Endodermal cell (in vitro differentiated cells): ENCODE data around the gene SYCE3. TPM values are rescaled to one million over a fixed set of nuclear protein-coding genes. Genes with fewer than 3 reads are reported as not detected.

Source experiments
- DNase-seq: peaks from one replicate; pipeline ENCODE4 v3.0.0-alpha.2; 2017
- H3K27ac ChIP-seq: 2 replicates; pipeline ENCODE4 v1.5.1; 2013; ENCODE audit warnings: mild to moderate bottlenecking, low read depth, low read length, moderate library complexity
- H3K27me3 ChIP-seq: 2 replicates; pipeline ENCODE4 v1.6.1; 2013; ENCODE audit warnings: mild to moderate bottlenecking, low read length, moderate library complexity; ENCODE audit not compliant: insufficient read depth, control insufficient read depth, poor library complexity, severe bottlenecking
- H3K36me3 ChIP-seq: 2 replicates; pipeline ENCODE4 v1.7.0; 2013; ENCODE audit warnings: mild to moderate bottlenecking, low read length, moderate library complexity; ENCODE audit not compliant: control insufficient read depth, insufficient read depth
- H3K4me1 ChIP-seq: one replicate; pipeline ENCODE4 v1.7.0; 2013; ENCODE audit warnings: low read length; ENCODE audit not compliant: control insufficient read depth, insufficient read depth
- H3K4me3 ChIP-seq: 2 replicates; pipeline ENCODE4 v1.5.1; 2013; ENCODE audit warnings: mild to moderate bottlenecking, low read length, moderate library complexity
- H3K9ac ChIP-seq: 2 replicates; pipeline ENCODE4 v1.6.1; 2013; ENCODE audit warnings: mild to moderate bottlenecking, low read length, moderate library complexity; ENCODE audit not compliant: poor library complexity, severe bottlenecking; ENCODE audit errors: extremely low read depth
- H3K9me3 ChIP-seq: 2 replicates; pipeline ENCODE4 v1.6.1; 2013; ENCODE audit warnings: mild to moderate bottlenecking, low read length, moderate library complexity; ENCODE audit not compliant: control insufficient read depth
- H3K27ac Mint-ChIP-seq: 2 replicates; pipeline ENCODE4 v1.8.0; 2020; ENCODE audit warnings: mixed read lengths
- H3K27me3 Mint-ChIP-seq: 2 replicates; pipeline ENCODE4 v1.8.0; 2021; ENCODE audit warnings: mild to moderate bottlenecking, mixed read lengths; ENCODE audit not compliant: insufficient read depth
- H3K36me3 Mint-ChIP-seq: 2 replicates; pipeline ENCODE4 v1.8.0; 2020; ENCODE audit warnings: low read depth, mixed read lengths
- H3K4me1 Mint-ChIP-seq: 2 replicates; pipeline ENCODE4 v1.8.0; 2020; ENCODE audit warnings: mixed read lengths
- H3K4me3 Mint-ChIP-seq: 2 replicates; pipeline ENCODE4 v1.8.0; 2020; ENCODE audit warnings: mild to moderate bottlenecking, moderate library complexity, mixed read lengths
- H3K9me3 Mint-ChIP-seq: 2 replicates; pipeline ENCODE4 v1.8.0; 2020; ENCODE audit warnings: mild to moderate bottlenecking, mixed read lengths
- CTCF ChIP-seq: fragments of 200-600 bp; sonication (generic); conservative IDR thresholded peaks from 2 replicates; pipeline ENCODE4 v1.5.0; 2021; ENCODE audit warnings: antibody characterized with exemption, mild to moderate bottlenecking
- WGBS, 2 experiments: methylation state at CpG; one replicate each; pipeline versions ENCODE4 v1.1.5 to v1.1.7; 2013; ENCODE audit warnings: missing lambda C conversion rate in 2 of 2, mixed read lengths in 1 of 2; ENCODE audit not compliant: insufficient coverage in 1 of 2, insufficient read length in 1 of 2; 5-methylcytosine and 5-hydroxymethylcytosine counted together
- total RNA-seq, 2 donors: library from RNA; stranded (reverse); fragmentation: NEBNext Ultra II Directional in 1 of 2; extraction: Animal tissue kit (Norgen Biotek cat#: 25700) in 1 of 2; gene quantifications; 2 replicates in 1 of 2; 3 replicates in 1 of 2; pipeline ENCODE4 v1.2.1, GENCODE V29; 2021

Gene SYCE3
- total RNA-seq, 2 donors from 2014 or later = 0.70 to 0.91 TPM

DNA sequence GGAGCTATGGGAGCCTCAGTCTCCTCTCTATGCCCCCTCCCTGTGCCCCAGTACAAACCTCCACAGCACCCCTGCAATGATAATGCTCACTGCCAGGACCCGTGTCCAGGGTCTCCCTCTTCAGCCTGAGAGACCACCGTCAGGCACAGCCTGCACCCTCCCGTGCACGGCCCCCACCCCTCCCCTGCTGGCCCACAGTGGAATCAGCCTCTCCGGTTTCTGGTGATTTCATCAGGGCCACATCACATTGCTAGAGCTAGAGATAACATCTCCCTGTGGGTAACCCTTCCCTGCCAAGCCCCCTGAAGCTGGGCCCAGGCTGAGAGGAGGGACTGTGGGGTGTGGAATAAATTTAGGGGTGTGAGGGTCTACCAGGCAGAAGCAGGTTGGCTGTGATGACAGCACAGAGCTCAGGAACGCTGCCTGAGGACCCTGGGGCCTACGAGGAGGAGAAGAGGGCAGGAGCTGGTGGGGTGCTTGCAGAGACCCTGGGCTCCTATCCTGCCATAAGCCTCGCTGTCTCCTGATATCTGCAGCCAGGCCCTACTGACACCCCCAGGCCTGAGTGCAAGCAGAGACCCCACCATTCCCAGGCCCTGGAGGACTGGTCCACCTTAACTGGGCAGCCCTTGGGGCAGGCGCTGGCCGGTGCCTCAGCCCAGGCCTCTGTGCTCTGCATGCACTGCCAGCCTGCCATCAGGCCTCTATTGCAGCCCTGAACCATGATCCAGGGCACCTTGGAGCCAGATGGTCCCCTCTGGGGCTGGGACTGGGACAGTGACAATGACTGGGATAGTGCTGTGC lies 17.0 kb downstream of the SYCE3 start, which contains the start of gene KLHDC7B:
TSS of gene KLHDC7B (plus strand) at position 378 of the 804 bp plus-strand sequence. CDS start at position 723, 345 bp downstream.
- no peaks in the 10 kb centered on the region for H3K9me3 Mint-ChIP-seq
- no peak for DNase-seq
- no peaks in the 10 kb centered on the region for H3K4me1 ChIP-seq
- H3K4me1 Mint-ChIP-seq = peaks cover 7% of the 10 kb centered on the region
- no peak within 1 kb of the TSS for H3K27ac Mint-ChIP-seq
- H3K36me3 ChIP-seq = no peaks in the 10 kb centered on the region
- H3K27me3 ChIP-seq = peaks cover 14% of the 10 kb centered on the region
- H3K4me3 ChIP-seq = no peak within 1 kb of the TSS
- H3K27ac ChIP-seq = no peak within 1 kb of the TSS
- H3K4me3 Mint-ChIP-seq = no peak within 1 kb of the TSS
- H3K9me3 ChIP-seq = no peaks in the 10 kb centered on the region
- peak; percentile 10 for TF ChIP-seq CTCF
- WGBS, 2 experiments = 91 to 96% methylated on average over 10 of the region's 10 CpGs
- peaks cover 13% of the 10 kb centered on the region for H3K27me3 Mint-ChIP-seq
- no peak within 1 kb of the TSS for H3K9ac ChIP-seq
- H3K36me3 Mint-ChIP-seq = no peaks in the 10 kb centered on the region

GRCh38 chr22:50544746-50545253 lies 17.9 kb downstream of the SYCE3 start:
- DNase-seq = no peak

More at GRCh38 chr22:50544746-50545253, 17.9 kb downstream of the SYCE3 start:
- H3K4me3 ChIP-seq = no peak overlapping the region
- no peak for TF ChIP-seq CTCF
- no peaks in the 10 kb centered on the region for H3K9me3 ChIP-seq
- peaks cover 14% of the 10 kb centered on the region for H3K27me3 ChIP-seq
- 88 to 100% methylated on average over 3 to 5 of the region's 5 CpGs for WGBS, 2 experiments
- H3K9ac ChIP-seq = no peak overlapping the region
- H3K4me1 Mint-ChIP-seq = peaks cover 8% of the 10 kb centered on the region
- H3K27ac ChIP-seq = no peak overlapping the region
- peaks cover 13% of the 10 kb centered on the region for H3K27me3 Mint-ChIP-seq
- no peaks in the 10 kb centered on the region for H3K4me1 ChIP-seq
- no peaks in the 10 kb centered on the region for H3K9me3 Mint-ChIP-seq
- H3K36me3 ChIP-seq = no peaks in the 10 kb centered on the region
- no peaks in the 10 kb centered on the region for H3K36me3 Mint-ChIP-seq
- no peak overlapping the region for H3K4me3 Mint-ChIP-seq
- H3K27ac Mint-ChIP-seq = no peak overlapping the region
